PC-3 (cell line): ENCODE data around the gene PAK3.

Experiments
- CTCF ChIP-seq: fragments of 300-600 bp; sonication (generic); conservative IDR thresholded peaks from 2 replicates; pipeline ENCODE4 v1.5.1; 2017; ENCODE audit warnings: antibody characterized with exemption, low read depth, mild to moderate bottlenecking, low read length
- EZH2phosphoT487 ChIP-seq: fragments of 300-600 bp; sonication (generic); IDR thresholded peaks from 2 replicates; pipeline ENCODE4 v1.6.1; 2018; ENCODE audit warnings: mild to moderate bottlenecking, antibody characterized with exemption, low read length, borderline replicate concordance

- TF ChIP-seq CTCF, result no peak
- TF ChIP-seq EZH2phosphoT487, result no peak
Observed at GRCh38 chrX:111145878-111146277, 49.9 kb downstream of the PAK3 start.
